ENCODE data around the gene CLOCK. TPM values are rescaled to one million over a fixed set of nuclear protein-coding genes. Genes with fewer than 3 reads are reported as not detected.

Gene CLOCK
- total and polyA plus RNA-seq, 9 of the 15 experiments (the other 6 are each of a cell fraction or from before 2014, with no cell fraction given): 3.7 to 14.4 (median 9.4) TPM

DNA sequence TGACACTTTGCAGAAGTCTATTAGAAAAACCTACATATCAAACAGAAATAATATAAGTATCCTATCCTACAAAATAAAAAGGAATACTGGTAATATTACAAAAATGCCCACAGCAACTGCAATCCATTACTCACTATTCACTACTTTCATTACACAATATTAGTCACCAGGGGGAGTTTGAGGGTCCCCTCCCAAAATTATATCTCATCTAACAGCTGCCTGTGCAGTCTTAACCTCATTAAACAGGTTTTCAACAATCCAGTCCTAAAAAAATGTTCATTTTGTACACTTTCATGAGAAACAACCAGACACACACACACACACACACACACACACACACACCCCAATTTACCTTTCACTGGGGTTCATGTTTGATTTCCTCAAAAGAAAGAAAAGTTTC, 2.9 kb downstream of the CLOCK start:
- Histone ChIP-seq H3K9me3 (replicated peaks; ENCODE audit: control insufficient read depth, insufficient read depth, low read depth, low read length) (no peaks in the 10 kb centered on the region), H3K9ac (ENCODE audit: insufficient read depth in 1 of 2, low read depth in 2 of 2, low read length in 2 of 2) (peak overlapping the region in 1 of 2 experiments; percentile 72; a peak in 2 of 4 replicates), H4K20me1 (replicated peaks; ENCODE audit: control insufficient read depth, insufficient read depth, low read length) (no peaks in the 10 kb centered on the region), H3K4me1 (replicated peaks in 1 of 2; ENCODE audit: control insufficient read depth in 2 of 2, insufficient read depth in 2 of 2, low read length in 2 of 2) (peaks cover 9 to 29% of the 10 kb centered on the region in 2 experiments; a peak in 4 of 5 replicates), H2AFZ (ENCODE audit: low read depth, low read length) (no peak overlapping the region), H3K27ac (ENCODE audit: extremely low read depth, low read depth, low read length) (peak overlapping the region; percentile 91), H3K36me3 (ENCODE audit: control insufficient read depth, insufficient read depth, low read length) (peaks cover 5% of the 10 kb centered on the region; the same call in 1 of the 3 replicates), H3K4me3 (peak overlapping the region; percentile 50), H3K9me1 (ENCODE audit: control insufficient read depth, insufficient read depth, low read length) (no peaks in the 10 kb centered on the region), H3K4me2 (ENCODE audit: insufficient read depth, low read length) (peak overlapping the region; percentile 80), H3K27me3 (ENCODE audit: control insufficient read depth in 2 of 2, insufficient read depth in 2 of 2, low read length in 2 of 2) (no peaks in the 10 kb centered on the region), H3K79me2 (ENCODE audit: control insufficient read depth, insufficient read depth, low read length) (peaks cover 66% of the 10 kb centered on the region)
- FAIRE-seq: peak; percentile 63
- in situ Hi-C loops (cut with MboI) (loop anchor here (10.0 kb wide), 1 partner anchor 199 kb away; the partner anchor contains the start of gene SRD5A3), intact Hi-C loops (cut with micrococcal nuclease) (loop anchor here (10.0 kb wide), 1 partner anchor 359 kb away; no protein-coding TSS in a partner anchor)
- no TSS peak for BruUV-seq (replicated peaks)
- CTCF ChIA-PET (ENCODE audit: low intra/inter-chr PET ratio): interaction anchor here (1.2 kb wide), 1 partner anchor 197 kb away, joined by 4 read pairs; the partner anchor contains the start of gene SRD5A3
- peak; percentile 38 to 57 (median 44) for DNase-seq (ENCODE audit: extremely low read depth in 1 of 4, low spot score in 3 of 4)
- POLR2A ChIA-PET: interaction anchor here (1.3 kb wide), 1 partner anchor 15 kb away, joined by 3 read pairs; no protein-coding TSS in a partner anchor
- ATAC-seq: peak; percentile 7; the same call in 1 of the 3 replicates
- TF ChIP-seq, protein P1, sequence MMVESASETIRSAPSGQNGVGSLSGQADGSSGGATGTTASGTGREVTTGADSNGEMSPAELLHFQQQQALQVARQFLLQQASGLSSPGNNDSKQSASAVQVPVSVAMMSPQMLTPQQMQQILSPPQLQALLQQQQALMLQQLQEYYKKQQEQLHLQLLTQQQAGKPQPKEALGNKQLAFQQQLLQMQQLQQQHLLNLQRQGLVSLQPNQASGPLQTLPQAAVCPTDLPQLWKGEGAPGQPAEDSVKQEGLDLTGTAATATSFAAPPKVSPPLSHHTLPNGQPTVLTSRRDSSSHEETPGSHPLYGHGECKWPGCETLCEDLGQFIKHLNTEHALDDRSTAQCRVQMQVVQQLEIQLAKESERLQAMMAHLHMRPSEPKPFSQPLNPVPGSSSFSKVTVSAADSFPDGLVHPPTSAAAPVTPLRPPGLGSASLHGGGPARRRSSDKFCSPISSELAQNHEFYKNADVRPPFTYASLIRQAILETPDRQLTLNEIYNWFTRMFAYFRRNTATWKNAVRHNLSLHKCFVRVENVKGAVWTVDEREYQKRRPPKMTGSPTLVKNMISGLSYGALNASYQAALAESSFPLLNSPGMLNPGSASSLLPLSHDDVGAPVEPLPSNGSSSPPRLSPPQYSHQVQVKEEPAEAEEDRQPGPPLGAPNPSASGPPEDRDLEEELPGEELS (CRISPR knock-in tag; IDR thresholded peaks at IDR 0.05; ENCODE audit: borderline replicate concordance): no peak
- TF ChIP-seq MTA1 (IDR thresholded peaks at IDR 0.05; ENCODE audit: borderline replicate concordance) (0 out of 2 replicates have a peak, but pooled peaks have one; percentile 39), FOSL1 (tag; conservative IDR thresholded peaks at IDR 0.05) (peak; percentile 39; the same call in 1 of the 2 replicates), GMEB1 (CRISPR knock-in tag; IDR thresholded peaks at IDR 0.05) (no peak), POLR2H (tag; IDR thresholded peaks at IDR 0.05; ENCODE audit: low read depth) (no peak), CBX8 (IDR thresholded peaks at IDR 0.05; ENCODE audit: borderline replicate concordance, extremely low read depth, low read depth, low read length, poor library complexity, severe bottlenecking) (no peak), GATAD2A (IDR thresholded peaks at IDR 0.05) (0 out of 2 replicates have a peak, but pooled peaks have one; percentile 51)
- TF ChIP-seq, protein P2, sequence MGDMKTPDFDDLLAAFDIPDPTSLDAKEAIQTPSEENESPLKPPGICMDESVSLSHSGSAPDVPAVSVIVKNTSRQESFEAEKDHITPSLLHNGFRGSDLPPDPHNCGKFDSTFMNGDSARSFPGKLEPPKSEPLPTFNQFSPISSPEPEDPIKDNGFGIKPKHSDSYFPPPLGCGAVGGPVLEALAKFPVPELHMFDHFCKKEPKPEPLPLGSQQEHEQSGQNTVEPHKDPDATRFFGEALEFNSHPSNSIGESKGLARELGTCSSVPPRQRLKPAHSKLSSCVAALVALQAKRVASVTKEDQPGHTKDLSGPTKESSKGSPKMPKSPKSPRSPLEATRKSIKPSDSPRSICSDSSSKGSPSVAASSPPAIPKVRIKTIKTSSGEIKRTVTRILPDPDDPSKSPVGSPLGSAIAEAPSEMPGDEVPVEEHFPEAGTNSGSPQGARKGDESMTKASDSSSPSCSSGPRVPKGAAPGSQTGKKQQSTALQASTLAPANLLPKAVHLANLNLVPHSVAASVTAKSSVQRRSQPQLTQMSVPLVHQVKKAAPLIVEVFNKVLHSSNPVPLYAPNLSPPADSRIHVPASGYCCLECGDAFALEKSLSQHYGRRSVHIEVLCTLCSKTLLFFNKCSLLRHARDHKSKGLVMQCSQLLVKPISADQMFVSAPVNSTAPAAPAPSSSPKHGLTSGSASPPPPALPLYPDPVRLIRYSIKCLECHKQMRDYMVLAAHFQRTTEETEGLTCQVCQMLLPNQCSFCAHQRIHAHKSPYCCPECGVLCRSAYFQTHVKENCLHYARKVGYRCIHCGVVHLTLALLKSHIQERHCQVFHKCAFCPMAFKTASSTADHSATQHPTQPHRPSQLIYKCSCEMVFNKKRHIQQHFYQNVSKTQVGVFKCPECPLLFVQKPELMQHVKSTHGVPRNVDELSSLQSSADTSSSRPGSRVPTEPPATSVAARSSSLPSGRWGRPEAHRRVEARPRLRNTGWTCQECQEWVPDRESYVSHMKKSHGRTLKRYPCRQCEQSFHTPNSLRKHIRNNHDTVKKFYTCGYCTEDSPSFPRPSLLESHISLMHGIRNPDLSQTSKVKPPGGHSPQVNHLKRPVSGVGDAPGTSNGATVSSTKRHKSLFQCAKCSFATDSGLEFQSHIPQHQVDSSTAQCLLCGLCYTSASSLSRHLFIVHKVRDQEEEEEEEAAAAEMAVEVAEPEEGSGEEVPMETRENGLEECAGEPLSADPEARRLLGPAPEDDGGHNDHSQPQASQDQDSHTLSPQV (IDR thresholded peaks at IDR 0.05): no peak
- TF ChIP-seq, protein P3, sequence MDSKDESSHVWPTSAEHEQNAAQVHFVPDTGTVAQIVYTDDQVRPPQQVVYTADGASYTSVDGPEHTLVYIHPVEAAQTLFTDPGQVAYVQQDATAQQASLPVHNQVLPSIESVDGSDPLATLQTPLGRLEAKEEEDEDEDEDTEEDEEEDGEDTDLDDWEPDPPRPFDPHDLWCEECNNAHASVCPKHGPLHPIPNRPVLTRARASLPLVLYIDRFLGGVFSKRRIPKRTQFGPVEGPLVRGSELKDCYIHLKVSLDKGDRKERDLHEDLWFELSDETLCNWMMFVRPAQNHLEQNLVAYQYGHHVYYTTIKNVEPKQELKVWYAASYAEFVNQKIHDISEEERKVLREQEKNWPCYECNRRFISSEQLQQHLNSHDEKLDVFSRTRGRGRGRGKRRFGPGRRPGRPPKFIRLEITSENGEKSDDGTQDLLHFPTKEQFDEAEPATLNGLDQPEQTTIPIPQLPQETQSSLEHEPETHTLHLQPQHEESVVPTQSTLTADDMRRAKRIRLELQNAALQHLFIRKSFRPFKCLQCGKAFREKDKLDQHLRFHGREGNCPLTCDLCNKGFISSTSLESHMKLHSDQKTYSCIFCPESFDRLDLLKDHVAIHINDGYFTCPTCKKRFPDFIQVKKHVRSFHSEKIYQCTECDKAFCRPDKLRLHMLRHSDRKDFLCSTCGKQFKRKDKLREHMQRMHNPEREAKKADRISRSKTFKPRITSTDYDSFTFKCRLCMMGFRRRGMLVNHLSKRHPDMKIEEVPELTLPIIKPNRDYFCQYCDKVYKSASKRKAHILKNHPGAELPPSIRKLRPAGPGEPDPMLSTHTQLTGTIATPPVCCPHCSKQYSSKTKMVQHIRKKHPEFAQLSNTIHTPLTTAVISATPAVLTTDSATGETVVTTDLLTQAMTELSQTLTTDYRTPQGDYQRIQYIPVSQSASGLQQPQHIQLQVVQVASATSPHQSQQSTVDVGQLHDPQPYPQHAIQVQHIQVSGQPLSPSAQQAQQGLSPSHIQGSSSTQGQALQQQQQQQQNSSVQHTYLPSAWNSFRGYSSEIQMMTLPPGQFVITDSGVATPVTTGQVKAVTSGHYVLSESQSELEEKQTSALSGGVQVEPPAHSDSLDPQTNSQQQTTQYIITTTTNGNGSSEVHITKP (IDR thresholded peaks at IDR 0.05; ENCODE audit: partially characterized antibody): no peak

Data from K562 (cell line).